Inflammatory macrophage treated with lipopolysaccharide for 4 hours (primary cell): ENCODE data around the gene TSNAXIP1.
"Not testable (repeated sequence)": the region's sequence is repeated elsewhere in the genome, so short reads cannot be mapped to it uniquely, and the experiment has no call there.

ENCODE experiments used
- DNase-seq: peaks from one replicate; pipeline ENCODE4 v3.0.0-alpha.2; 2020

Gene TSNAXIP1

DNA sequence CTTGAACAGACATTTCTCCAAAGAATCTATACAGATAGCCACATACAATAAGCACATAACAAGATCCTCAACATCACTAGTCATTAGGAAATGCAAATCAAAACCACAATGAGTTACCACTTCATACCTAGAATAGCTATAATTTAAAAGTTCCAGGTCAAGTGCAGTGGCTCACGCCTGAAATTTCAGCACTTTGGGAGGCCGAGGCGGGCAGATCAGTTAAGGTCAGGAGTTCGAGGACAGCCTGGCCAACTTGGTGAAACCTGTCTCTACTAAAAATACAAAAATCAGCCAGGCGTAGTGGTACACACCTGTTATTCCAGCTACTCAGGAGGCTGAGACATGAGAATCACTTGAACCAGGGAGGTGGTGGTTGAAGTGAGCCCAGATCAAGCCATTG is 20.2 kb upstream of the TSNAXIP1 start:
- no peak for DNase-seq

DNA sequence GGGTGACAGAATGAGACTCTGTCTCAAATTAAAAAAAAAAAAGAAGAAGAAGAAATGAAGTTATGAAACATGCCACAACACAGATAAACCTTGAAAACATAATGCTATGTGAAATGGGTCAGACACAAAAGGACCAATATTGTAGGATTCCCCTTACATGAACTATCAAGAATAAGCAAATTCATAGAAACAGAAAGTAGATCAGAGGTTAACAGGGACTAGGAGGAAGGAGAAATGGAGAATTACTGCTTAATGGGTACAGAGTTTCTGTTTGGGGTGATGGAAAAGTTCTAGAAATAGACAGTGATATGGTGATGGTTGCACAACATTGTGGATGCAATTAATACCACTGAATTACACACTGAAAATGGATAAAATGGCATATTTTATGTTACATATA is 16.6 kb upstream of the TSNAXIP1 start:
- DNase-seq, result peak; percentile 86

DNA sequence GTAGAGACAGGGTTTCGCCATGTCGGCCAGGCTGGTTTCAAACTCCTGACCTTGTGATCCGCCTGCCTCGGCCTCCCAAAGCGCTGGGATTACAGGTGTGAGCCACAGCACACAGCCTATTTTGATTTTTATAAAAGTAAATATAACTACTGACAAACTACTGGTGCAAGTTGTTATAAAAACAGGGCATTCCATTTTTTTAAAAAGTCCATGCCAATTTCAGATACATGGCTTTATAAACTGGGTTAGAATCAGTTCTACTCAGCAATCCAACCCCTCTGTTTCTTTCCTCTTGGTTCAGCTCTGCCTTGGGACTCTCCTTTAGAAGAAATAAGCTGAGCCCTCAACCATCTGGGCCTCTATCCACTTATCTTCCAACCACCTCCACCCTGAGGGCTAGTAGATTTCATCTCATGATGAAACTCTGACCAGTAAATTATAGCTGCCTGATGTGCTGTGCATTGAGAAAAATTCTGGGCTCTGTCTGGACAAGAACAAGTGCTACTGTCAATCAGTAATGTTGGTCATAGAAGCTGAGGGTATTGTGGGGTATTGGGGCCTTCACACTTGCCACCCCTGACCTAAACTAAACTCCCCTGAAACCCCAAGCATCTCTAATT is 10.5 kb upstream of the TSNAXIP1 start:
- no peak for DNase-seq

DNA sequence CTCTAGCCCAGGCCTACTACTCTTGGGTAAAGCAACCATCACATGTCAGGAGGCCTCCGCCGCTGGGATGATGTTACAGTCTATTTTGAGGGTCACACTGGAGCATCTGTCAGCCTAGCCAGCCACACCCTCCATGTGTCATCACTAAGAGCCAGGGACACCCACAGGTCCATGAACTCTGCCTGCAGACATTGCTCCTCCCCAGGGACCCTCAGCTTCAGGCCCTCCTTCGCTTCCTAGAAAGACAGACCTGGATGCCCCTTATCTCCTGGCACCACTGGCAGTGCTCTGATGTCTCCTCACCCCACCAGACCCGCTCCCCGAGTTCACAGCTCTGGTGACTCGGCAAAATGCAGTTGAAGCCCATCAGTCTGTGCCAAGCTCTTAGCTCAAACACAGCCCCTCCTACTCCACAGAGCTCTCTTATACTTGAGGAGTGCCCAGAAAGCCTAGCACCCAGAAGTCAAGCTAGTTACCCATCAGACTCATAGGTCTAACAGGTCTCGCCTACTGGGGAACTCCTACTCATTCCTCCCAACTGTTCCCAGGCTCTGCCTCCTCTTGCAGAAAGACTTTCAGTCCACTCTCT is 6.3 kb upstream of the TSNAXIP1 start:
- peak; percentile 86 for DNase-seq

DNA sequence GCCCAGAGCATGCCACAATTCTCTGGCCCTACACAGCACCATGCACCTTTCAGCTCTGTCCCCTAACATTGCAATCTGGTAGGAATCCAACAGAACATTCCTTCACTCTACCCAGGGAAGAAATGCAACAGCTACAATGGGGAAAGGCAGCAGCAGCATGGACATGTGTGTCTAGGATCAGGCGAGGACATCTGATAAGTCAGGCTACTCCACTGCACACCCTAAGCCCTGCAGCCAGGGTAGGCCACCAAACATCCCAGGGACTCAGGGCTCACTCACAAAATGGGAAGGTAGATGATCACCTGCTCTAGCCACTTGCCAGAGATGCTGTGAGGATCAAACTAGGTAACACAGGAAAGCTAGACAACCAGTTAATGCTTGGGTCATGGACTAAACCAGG is 5.4 kb upstream of the TSNAXIP1 start:
- DNase-seq, result no peak

DNA sequence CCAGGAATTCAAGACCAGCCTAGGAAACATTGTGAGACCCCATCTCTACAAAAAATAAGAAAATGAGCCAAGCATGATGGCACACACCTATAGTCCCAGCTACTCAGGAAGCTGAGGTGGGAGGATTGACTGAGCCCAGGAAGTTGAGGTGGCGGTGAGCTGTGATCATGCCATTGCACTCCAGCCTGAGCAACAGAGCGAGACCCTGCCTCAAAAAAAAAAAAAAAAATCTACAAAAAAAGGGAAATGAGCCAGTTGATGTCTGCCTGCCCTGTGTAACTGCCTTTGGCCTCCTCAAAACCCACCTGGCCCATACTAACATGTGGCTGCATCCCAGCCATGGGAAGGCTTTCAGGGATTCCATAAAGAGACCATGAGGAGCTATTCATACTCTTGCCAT is 4.8 kb upstream of the TSNAXIP1 start:
- no peak for DNase-seq

DNA sequence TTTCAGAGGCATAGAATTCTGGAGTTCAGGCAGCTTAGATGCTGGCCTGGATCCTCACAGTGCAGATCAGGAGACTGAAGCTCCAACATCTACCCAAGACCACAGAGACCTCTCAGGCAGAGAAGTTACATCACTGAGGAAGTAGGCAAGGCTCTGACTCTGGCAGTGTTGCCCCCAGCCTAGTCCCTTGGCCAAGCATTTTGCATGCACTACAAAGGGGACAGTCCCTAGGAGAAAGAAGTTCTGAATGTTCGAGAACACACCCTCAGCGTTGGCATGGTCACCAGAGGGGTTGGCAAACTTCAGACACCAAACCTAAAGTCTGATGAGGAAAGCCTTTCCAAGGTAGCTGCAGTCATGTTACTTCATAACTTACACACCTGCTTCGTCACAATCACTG is 2.8 kb upstream of the TSNAXIP1 start:
- peak; percentile 85 for DNase-seq

DNA sequence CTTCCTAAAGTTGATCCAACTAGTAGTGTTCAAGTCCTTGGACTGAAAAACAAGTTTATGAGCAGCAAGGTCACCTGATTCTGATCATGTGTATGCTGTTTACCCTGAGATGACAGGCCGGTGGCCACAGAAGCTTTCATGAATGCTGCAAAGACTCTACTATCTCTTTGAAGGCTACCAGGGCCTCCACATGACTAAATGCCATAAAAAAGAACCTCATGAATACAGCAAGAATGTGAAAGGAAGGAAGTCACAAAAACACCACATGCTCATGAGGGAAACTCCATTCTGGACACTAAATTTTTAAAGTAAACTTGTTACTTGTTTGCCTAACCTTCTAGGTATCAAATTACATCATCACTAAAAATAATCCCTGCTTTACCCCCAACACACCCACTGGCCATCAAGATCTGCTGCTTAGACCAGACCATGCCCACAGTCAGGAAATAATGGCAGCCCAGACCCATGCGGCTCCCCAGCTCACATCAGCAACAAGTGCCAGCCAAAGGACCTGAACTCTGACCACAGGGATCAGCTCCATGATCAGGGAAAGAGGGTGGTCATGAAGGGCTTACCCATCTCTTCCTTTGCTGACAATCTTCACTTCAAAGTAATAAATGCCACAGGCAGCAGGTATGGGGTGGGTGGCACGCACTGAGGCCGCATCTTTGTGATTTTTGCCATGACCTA is 1.7 kb upstream of the TSNAXIP1 start:
- peak; percentile 38 for DNase-seq

DNA sequence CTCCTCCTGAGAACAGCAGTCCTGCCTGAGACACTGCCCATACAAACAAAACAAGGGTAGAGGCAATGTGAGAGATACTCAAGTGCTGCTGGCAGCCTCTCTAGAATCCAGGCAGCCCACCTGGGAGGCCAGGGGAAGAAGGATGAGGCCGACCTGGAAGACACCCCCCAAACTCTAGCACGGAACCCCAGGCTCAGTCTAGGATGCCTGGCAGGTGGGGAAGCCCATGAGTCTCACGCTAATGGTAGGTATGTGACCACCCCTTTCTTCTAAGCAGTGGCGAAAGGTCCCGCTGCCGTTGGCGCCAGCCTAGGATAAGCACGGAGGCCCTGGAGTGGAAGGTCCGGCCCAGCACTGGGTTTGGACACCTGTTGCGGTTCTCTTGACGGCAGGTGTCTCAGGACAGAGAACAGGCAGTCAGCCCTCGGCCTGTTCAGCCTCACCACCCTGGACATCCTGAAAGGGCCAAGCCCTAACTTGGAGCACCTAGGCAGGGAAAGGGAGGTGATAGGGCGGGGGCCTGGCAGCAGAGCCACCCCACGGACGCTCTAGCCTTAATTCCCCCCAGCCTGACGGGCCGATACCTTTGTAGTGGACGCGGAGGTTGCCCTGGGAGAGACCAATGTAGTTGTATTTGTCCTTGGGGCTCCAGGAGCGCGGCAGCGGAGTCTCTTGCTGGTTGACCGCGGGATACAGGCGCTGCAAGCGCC is 816 bp upstream of the TSNAXIP1 start:
- DNase-seq, result no peak

DNA sequence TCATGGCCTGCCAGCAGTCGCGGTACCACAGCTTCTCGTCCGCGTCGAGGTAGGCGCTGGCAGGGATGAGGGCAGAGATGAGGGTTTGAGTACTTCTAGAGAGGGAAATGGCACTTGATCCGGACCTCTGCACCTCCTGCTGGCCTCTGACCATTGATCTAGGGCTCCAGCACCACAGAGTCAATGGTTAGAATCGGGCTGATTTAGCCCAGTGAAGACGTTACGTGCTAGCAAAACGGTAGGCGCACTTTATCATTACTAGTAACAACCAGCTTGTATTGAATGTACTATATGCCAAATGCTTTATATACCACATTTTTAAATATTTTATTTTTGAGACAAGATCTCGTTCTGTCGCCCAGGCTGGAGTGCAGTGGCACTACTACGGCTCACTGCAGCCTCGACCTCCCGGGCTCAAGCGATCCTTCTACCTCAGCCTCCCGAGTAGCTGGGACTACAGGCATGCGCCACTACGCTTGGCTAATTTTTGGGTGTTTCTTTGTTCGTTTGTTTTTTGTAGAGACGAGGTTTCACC is 526 bp downstream of the TSNAXIP1 start:
- DNase-seq, result no peak

DNA sequence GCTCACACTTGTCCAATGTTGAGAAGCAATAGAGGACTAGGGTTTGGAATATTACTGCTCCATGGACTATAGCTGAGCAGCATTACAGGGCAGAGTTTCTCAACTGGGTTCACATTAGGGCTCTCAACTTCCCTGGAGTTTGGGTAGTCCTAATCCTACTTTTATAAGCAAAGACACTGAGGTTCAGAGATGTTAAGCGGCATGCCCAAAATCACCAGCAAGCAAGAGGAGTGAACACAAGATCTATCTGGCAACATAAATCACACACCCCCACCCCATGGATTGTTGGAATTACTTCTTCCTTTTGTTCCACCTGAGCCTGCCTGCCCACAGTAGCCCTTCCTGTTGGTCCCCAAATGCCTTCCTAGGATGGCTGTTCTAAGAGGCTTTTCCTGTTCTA is 5.2 kb downstream of the TSNAXIP1 start:
- DNase-seq, result no peak

DNA sequence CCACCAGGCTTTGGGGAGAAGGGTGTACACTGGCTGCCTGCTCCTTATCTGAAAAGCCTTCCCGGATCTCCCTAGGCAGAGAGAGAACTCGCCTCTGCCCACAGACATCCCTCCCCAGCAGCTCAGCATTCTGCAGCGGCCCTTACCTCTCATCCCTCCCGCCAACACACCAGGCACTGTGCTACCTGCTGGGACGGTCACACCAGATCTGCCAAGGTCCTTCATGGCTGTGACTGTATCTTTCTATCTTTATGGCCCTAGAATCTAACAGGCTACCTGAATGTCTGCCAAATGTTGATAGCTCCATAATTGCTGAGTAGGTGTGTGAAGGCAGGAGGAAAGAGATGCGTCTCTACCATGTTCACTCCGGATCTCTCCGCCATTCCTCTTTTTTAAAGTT is 7.9 kb downstream of the TSNAXIP1 start:
- DNase-seq, result no peak

DNA sequence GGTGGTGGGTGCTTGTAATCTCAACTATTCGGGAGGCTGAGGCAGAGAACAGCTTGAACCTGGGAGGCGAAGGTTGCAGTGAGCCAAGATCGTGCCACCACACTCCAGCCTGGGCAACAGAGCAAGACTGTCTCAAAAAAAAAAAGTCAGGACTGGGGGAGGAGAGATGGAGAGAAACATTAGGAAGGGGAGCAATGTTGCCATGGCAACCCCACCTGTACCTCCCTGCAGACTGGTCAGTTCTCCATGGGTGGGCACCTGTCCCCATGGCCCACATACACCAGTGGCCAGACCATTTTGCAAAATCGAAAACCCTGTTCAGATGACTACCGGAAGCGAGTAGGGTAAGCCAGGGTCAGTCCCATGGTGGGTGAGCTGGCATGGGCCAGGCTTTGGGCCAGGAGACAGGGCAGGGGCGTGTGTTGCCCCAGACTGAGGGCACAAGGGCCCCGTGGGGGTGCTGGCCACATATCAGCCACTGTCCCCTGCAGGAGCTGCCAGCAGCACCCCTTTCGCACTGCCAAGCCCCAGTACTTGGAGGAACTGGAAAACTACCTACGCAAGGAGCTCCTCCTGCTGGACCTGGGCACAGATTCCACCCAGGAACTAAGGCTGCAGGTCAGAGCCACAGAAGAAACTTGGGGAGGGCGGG is 14.0 kb downstream of the TSNAXIP1 start:
- DNase-seq, result no peak

DNA sequence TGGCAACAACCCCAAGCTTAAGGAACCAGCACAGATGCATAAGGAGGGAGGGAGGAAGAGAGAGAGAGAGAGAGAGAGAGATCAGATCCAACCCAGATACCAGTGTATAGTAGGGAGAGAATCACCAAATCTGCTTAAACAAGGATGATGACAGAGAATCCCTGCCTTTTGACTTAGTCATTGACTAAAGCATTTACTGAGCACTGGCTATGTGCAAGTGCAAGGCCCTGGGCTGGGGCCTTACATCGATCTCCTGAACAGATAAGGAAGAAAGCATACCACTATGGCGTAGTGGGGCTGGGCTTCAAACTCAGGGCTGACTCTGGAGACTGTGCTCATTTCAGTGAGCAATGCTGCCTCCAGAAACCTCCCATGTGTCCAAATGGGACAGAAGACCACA is 15.8 kb downstream of the TSNAXIP1 start:
- DNase-seq, result no peak

DNA sequence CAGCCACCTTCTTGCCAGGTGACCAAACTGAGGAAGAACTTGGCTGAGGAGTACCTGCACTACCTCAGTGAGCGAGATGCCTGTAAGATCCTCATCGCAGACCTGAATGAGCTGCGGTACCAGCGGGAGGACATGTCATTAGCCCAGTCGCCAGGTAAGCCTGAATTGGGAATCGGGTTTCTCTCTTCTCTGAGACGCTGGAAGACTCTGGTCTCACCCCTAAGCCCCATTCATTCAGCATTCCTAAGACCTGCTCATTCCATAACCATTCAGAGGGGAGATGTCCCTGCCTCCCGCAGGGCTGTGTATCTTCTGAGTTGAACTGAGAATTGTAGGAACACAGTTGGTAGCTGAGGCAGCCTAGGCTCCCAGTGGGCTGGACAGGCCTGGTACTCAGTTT is 18.4 kb downstream of the TSNAXIP1 start:
- no peak for DNase-seq

DNA sequence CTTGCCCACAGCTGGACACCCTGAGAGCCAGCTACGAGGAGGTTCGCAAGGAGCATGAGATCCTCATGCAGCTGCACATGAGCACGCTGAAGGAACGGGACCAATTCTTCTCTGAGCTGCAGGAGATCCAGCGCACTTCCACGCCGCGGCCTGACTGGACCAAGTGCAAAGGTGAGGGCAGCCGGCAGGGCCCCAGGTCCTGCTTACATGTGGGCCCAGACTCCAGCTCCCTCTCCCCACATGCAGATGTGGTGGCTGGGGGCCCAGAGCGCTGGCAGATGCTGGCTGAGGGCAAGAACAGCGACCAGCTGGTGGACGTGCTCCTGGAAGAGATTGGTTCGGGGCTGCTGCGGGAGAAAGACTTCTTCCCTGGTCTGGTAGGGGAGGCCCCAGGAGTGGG is 19.2 kb downstream of the TSNAXIP1 start:
- DNase-seq, result no peak

DNA sequence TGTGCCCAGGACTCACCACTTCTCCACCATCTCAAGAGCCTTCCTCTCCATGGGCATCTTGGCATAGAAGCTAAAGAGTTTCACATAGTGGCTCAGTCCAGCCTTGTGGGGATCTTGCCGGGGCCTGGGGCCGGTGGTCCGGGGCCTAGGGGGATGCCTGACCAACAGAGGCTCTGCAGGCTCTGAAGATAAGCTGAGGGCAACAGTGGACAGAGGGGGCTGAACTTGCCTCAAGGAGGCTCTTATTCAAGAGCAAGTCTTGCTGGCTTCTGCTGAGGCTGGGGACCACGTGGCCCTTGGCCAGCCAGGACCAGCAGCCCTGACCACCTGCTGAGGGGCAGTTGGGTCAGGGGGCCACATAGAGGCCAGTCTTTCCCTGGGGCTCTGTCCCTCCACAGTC is 22.0 kb downstream of the TSNAXIP1 start:
- no peak for DNase-seq

DNA sequence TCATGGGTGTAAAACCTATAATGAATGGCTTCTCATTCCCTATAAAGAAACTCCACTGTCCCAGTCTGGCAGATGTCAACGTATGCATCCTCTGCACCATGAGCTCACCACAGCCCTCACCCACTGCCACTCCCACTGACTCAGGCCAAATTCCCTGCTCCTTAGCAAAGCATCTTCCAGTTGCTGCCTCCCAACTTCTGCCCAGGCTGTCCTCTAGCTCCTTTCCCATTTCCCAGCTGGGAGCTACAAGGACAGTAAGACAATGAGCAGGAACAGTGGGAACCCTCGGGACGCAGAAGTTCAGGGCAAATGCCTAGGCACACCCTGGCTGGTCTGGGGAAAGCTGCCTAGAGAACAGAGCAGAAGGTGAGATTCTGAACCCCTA is 26.3 kb downstream of the TSNAXIP1 start:
- peak; percentile 16 for DNase-seq

DNA sequence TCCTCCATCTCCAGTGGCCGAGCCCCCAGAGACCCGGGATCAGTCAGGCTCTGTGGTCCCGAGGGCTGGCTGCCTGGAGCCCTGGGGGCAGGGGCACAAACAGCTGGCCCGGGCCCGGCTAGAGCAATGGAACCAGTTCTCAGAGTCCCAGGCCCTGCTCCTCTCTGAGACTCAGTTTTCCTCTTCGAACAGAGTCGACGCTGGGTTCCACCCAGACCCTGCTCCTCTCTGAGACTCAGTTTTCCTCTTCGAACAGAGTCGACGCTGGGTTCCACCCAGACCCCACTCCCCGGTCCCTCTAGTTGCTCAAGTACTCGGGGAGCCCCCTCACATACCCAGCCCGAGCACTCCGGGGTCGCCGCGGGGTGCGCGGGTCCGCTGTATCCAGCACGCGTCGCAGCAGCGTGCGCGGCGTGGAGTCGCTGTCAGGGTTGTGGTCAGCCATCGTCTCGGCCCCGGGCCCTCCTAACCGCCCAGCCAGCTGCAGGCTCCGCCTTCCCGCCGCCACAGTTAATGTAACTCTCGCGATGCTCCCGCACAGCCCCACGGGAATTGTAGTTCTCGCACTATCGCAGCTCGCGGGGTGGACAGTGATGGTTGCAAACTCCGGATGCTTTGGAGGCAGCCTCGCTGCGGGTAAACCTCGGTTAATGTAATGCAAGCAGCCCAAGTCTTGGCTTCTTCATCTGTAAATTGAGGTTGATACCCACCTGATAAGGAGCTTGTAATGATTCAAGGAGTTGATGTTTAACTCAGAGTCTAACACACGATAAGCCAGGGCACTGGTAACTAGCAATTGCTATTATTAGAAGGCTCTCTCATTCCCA is 26.9 kb downstream of the TSNAXIP1 start:
- DNase-seq, result peak; percentile 91

DNA sequence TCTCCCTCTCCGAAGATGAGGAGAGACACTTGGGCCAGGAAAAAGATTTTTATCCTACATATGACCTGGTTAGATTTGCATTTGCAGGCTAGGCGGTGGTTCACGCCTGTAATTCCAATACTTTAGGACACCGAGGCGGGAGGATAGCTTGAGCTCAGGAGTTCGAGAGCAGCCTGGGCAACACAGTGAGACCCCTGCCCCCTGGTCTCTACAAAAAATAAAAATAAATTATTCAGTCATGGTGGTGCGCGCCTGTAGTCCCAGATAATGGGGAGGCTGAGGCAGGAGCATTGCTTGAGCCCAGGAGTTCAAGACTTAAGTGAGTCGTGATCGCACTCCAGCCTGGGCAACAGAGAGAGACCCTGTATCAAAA is 27.5 kb downstream of the TSNAXIP1 start:
- no peak for DNase-seq

DNA sequence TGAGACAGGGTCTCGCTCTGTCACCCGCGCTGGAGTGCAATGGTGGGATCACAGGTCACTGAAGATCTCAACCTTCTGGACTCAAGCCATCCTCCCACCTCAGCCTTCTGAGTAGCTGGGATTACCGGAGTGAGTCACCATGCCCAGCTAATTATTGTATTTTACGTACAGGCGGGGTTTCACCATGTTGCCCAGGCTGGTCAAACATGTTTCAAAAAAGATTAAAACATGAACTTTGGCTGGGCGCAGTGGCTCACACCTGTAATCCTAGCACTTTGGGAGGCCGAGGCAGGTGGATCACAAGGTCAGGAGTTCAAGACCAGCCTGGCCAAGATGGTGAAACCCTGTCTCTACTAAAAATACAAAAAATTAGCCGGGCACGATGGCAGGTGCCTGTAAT is 30.5 kb downstream of the TSNAXIP1 start:
- DNase-seq, result not testable (repeated sequence)

DNA sequence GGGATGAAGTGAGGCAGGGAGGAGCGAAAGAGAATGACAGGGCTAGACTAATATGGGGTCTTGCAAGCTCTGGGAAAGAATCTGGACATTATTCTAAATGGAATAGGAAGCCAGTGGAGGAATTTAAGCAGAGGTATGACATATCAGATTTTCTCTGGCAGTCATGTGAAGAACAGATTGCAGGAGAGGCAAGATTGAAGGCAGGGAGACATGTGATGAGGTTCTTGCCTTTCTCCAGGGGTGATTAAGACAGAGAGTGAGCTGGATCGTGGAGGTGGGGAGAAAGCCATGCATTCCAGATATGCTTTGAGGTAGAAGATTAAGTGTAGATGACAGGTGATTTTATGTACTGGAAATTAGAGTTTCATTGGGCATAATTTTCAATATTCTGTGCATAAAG is 31.1 kb downstream of the TSNAXIP1 start:
- DNase-seq, result no peak
